GM15510 (cell line): ENCODE results near the gene WDR33.

Experiments used
- POLR2A ChIP-seq: IDR thresholded peaks from 3 replicates; pipeline ENCODE4 v1.6.1; 2011; ENCODE audit warnings: borderline replicate concordance; ENCODE audit not compliant: insufficient read length; ENCODE audit errors: extremely low read depth

The WDR33 gene

DNA sequence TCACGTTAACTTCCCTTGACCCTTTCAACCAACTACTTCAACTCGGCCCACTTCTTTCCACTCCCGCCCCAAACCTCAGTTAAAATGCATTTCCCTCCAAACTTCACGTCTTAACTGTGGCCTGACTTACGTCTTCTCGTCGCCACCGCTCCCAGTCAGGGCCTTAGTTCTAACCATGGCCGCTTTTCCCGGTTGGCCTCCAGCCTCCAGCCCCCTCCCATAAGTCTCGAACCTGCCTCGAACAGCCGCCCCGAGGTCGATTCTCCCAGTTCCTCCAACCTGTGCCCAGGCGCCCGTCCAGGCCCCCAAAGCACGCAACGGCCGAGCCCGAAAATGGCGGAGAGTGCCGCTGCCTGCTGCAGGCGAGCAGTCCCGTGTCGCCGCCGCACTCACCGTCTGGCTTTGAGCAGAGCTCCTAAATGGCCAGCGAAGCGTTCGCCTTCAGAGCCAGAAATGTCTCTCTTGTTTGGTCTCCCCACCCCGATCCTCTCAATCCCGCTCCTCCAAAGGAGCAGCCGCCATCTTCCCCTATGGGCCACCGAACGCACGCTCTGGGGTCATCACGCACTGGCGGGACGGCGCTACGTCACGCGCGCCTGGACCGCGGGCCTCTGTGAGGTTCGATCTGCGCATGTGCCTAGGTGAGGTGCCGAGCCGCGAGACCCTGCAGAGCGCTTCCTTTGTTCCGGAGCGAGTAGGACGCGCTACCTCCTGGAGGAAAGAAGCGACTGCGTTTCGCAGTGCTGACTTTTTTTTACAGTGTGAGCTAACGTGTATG, at the start of gene WDR33:
Gene WDR33 (minus strand): TSS at position 553 of the 778 bp plus-strand sequence. CDS start 40,190 bp downstream, outside the sequence.
- TF ChIP-seq POLR2A: peak; percentile 86

DNA sequence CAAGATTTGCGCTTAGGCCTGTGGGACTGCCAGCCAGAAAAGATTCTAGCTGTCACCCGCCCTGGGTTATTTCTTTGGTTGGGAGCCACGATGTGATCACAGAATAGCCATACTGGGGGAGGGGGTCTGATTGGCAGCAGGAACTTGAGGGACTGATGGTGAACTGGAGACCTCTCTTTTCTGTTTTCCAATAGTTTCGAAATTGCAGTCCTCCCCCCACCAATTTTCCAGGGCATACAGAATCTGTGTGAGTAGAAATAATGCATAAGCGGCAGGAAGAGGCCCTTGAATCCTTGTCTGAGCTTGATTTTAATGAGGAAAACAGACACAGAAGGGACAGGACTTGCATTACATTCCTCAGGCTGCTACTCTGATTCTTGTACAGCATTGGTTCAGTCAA, 49.2 kb upstream of the WDR33 start:
- TF ChIP-seq POLR2A: no peak

DNA sequence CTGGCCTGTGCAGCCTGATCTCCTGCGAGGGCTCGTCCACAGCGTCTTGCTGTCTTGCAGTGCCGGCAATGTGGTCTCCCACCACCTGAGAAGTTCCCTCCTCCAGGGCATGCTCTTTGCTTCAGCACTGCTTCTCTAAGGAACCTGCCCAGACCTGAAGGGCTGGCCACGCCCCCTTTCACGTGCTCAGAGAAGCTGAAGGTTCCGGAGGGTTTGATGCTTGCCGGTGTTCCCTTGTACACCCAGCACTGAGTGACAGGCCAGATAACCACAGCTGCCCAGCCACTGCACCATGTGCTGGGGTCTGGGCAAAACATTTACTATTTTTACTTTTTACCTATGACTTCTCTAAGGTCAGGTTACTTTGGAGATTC, 48.7 kb upstream of the WDR33 start:
- no peak for TF ChIP-seq POLR2A

DNA sequence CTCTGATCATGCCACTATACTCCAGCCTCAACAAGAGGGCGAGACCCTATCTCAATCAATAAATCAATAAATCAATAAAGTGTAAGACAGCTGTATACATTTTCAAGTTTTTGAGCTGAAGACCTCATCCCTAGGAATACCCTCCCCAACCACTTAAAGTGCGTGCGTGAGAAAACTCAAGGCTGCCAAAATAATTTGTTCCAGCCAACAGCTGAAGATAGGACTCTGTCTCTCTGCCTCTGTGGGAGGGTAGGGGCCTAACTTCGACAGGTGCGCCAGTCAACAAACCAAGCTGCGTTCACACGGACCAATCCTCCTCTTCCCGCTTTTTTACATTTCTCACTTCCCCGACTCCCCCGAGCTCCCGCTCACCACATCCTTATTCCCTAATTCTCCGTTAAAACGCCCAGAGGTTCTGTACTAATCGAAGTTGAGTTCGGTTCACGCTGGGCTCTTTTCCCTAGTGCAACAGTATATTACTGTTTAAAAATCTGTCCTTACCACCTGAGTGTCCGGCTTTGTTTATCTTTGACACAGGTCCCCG, 46.4 kb upstream of the WDR33 start:
- no peak for TF ChIP-seq POLR2A

DNA sequence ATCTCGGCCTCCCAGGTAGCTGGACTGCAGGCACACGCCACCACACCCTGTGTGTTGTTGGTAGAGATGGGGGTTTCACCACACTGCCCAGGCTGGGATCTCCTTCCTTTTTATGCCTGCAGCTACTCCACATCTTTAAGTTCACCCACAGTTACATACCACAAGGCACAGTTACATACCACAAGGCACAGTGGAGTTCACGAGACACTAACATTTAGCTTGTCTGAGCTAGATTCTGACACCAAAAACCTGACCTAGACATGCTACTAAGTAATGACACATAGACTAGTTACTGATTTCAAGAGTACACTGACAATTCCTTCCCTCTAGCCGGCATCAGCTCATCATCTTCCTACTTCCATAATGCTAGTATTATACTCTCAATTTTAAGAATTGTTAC, 42.7 kb upstream of the WDR33 start:
- no peak for TF ChIP-seq POLR2A

DNA sequence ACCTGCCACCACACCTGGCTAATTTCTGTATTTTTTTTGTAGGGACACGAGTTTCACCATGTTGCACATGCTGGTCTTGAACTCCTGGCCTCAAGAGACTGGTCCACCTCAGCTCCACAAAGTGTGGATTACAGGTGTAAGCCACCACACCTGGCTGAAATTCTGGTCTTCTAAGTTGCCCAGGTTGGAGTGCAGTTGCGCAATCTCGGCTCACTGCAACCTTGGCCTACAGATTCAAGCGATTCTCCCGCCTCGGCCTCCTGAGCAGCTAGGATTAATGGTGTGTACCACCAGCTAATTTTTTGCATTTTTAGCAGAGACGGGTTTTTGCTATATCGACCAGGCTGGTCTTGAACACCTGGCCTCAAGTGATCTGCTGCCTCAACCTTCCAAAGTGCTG, 41.4 kb upstream of the WDR33 start:
- no peak for TF ChIP-seq POLR2A

DNA sequence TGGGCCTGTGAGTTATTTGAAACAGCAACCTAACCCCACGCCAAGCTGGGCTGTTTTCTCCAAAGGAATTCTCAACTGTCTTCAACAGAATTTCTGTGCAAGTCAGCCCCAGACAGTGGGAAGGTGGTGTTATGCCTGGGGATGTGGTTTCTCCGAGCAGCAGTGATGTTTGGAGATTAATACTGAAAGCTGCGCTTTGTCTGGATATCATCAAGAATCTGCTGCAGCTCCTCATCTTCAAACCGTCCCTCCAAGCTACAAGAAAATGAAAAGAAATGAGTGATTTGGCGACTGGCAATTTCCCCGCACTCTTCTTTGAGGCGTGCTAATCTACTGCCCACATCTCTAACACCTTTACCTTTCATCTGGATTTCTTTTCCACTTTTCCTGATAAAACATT, 37.0 kb upstream of the WDR33 start:
- no peak for TF ChIP-seq POLR2A

DNA sequence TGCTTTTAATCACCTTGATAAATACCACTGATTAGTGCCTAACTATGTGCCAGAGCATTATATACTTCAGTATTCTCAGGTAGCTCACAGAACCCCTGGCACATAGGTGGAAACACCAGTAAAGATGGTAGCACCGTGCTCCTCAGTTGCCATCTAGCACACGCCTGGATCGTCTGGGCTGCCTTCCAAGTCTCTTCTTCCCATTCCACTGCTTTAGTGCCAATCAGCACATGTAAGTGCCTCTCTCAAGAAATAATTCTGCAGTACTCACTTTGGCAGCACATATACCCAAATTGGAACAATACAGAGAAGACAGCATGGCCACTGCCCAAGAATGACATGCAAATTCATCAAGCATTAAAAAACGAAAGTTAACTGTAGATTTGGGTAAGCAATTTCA, 34.0 kb upstream of the WDR33 start:
- TF ChIP-seq POLR2A: no peak

DNA sequence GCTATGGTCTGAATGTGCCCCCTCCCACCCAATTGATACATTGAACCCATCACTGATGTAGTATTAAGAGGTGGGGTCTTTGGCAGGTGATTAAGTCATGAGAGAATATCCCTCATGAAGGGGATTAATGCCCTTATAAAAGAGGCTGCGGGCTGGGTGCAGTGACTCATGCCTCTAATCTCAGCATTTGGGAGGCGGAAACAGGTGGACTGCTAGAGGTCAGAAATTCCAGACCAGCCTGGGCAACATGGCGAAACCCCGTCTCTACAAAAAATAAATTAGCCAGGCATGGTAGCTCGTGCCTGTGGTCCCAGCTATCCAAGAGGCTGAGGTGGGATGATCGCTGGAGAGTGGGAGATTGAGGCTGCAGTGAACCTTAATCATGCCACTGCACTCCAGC, 32.7 kb upstream of the WDR33 start:
- no peak for TF ChIP-seq POLR2A

DNA sequence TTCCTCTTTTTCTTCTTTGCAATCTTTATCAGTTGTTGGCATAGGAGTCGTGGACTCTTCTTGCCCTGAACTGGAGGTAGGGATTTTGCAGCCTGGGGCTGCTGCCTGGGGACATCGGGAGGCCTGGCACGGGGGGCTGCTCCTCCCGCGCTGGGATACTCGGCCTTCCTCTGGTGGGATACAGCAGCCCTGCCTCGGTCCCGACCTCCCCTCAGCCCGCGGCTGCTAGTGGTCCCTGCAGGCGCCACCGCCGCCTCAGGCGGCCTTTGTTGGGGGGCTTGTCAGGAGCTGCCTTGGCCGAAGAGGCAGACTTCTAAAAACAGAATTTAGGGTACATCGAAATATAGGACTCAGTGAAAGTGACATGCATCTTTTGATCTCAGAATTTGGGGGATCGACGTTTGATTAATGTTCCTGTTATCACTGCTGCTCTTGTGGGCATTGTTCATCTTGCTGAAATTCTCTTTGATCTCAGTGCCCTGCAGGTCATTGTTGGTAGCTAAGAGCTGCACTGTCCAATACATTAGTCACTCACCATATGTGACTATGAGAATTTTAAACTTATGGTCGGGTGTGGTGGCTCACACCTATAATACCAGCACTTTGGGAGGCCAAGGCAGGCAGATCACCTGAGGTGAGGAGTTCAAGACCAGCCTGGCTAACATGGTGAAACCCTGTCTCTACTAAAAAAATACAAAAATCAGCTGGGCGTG, 30.7 kb upstream of the WDR33 start:
- no peak for TF ChIP-seq POLR2A

DNA sequence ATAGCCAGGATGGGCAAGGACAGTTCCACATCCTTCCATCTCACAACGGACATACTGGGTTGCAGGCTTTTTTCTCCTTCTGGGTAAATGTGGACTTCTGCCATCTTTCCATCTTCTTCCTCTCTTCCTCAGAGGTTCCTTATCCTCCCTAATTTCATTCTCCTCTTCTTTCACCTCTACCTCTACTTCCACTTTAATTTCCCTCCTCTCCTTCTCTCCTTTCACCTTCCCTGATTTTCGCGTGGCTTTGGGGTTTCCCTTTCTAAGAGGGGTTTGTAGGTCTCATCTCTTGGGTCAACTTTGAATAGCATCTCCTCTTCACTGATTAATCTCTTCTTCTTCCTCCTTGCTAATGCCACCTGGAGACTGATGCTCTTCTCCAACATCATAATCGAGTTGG, 29.9 kb upstream of the WDR33 start:
- no peak for TF ChIP-seq POLR2A

DNA sequence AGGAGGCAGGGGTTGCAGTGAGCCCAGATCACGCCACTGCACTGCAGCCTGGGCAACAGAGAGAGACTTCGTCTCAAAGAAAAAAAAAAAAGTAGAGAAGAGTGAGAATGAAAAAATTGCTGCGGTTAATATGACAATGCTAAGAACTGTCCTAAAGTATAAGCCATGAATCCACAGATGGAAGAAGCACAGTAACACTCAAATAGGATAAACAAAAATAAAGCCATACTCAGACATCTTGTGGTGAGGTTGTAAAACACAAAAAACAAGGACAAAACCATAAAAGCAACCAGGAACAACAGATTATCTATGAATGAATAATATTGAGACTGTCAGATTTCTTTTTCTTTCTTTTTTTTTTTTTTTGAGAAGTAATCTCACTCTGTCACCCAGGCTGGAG, 24.0 kb upstream of the WDR33 start:
- no peak for TF ChIP-seq POLR2A

DNA sequence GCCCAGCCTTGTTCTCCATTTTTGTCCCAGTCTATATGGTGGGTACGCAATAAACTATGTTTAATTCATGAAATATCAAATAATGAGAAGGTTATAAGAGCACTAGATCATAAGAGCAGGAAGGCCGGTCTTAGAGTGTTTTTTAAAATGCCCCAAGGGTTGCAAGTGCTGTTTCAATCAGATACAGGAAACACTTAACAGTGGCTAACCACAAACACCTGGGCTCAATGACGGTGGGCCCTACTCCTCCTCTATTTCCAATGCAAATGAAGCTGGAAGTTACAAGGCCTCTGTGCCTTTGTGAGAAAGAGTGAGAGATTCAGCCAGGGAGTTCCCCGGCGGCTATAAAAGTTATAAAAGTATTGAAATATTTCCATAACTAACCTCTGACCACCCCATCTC, 18.9 kb upstream of the WDR33 start:
- no peak for TF ChIP-seq POLR2A

DNA sequence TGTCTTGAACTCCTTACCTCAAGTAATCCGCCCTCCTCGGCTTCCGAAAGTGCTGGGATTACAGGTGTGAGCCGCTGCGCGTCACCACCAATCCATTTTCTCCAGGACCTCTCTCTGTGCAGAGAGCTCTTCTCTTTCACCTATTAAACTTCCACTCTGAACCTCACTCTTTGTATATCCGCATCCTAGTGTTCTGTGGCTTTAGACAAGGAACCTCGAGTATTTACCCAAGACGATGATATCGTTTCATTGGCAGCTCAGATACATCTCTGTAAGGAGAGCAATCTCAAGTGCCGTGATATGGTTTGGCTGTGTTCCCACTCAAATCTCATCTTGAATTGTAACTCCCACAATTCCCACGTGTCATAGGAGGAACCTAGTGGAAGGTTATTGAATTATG, 15.1 kb upstream of the WDR33 start:
- no peak for TF ChIP-seq POLR2A

DNA sequence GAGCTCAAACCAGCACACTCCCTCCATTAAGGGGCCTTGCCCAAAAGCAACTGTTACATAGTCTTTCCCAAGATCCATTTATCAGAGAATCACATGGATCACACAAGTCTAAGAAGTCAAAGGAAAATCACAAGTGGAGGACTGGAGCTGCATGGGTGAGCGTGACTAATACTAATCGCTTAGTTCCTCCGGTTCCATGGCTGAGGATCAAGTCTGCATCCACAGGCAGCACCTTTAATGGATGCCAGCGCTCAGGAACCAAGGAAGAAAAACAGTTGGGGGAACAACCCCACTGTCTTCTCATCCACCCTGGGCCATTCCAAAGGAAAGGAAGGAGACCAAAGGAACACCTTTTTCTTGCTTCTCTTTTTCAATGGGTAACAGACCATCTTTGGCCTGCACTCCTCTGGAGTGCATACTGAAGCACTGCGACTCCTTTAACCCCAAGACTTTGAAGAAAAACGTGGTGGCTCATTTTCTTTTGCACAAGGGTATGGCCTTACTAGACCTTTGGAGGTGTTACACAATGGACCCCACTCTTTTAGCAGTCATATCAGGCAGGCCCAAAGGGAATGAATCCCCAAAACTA, 9.2 kb upstream of the WDR33 start:
- TF ChIP-seq POLR2A: no peak
